ENCODE results near the gene PTPRT. TPM values are rescaled to one million over a fixed set of nuclear protein-coding genes. Genes with fewer than 3 reads are reported as not detected.
A peak's percentile ranks its signal among the peaks of the same experiment; 100 is the strongest.

PTPRT gene
- total RNA-seq, 4 donors from 2014 or later: 0.63 to 2.2 (median 1.8) TPM

DNA sequence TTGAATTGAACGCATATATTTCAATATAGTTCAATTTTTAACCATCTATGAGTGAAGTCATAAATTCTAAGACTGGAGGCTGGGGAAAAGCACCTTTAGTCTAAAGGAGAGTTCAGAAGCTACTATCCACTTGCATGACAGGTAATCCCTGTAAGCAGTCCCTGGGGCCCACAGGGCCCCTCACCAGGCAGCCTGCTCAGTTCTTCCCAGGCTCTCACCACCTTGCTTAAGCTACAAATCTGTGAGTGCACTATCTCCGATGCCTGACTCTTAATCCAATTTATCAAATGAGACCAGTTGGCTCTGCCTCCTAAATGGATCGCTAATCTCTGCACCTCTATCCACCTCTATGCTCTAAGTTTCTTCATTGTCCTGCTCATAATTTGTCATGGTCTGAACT is 413.8 kb downstream of the PTPRT start:
- DNase-seq (ENCODE audit: low spot score) (no peak), ATAC-seq (ENCODE audit: low FRiP score) (no peak)
- TF ChIP-seq CTCF (IDR thresholded peaks at IDR 0.05): no peak

GRCh38 chr20:42775037-42775436 is 414.7 kb downstream of the PTPRT start:
- TF ChIP-seq CTCF (IDR thresholded peaks at IDR 0.05): no peak
- no peak for ATAC-seq (ENCODE audit: low FRiP score)

DNA sequence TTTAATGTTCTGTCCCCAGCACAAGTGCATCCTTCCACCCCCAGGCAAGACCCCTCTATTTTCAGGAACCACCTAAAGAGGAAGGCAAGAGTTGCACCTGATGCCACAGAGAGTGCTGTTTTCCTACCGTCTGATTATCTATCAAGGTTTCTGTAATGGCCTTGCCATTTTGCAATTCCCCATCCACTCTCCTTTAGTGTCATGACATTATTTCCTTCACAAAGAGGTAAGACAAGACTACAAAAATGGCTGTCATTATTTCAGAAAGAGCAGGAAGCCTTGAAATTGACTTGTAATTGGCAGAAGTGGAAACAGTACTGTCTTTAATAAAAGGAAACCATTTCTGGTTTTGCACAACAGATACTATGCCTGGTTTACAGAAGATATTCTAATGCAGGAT is 426.7 kb downstream of the PTPRT start:
- DNase-seq (ENCODE audit: low spot score): no peak
- TF ChIP-seq CTCF (IDR thresholded peaks at IDR 0.05): no peak
- no peak for ATAC-seq (ENCODE audit: low FRiP score)

More at GRCh38 chr20:42775037-42775436, 414.7 kb downstream of the PTPRT start:
- no peak for DNase-seq (ENCODE audit: low spot score)

- DNase-seq (ENCODE audit: low spot score) (no peak), ATAC-seq (ENCODE audit: low FRiP score) (no peak)
- TF ChIP-seq CTCF (IDR thresholded peaks at IDR 0.05): no peak
These were observed 432.7 kb downstream of the PTPRT start for GRCh38 chr20:42756991-42757390.

GRCh38 chr20:42754706-42755105 is 435.0 kb downstream of the PTPRT start:
- ATAC-seq (ENCODE audit: low FRiP score): peak; percentile 48
- DNase-seq (ENCODE audit: low spot score): no peak
- TF ChIP-seq CTCF (IDR thresholded peaks at IDR 0.05): no peak

GRCh38 chr20:42752620-42753019 is 437.1 kb downstream of the PTPRT start:
- no peak for DNase-seq (ENCODE audit: low spot score)
- no peak for TF ChIP-seq CTCF (IDR thresholded peaks at IDR 0.05)
- ATAC-seq (ENCODE audit: low FRiP score): no peak

DNA sequence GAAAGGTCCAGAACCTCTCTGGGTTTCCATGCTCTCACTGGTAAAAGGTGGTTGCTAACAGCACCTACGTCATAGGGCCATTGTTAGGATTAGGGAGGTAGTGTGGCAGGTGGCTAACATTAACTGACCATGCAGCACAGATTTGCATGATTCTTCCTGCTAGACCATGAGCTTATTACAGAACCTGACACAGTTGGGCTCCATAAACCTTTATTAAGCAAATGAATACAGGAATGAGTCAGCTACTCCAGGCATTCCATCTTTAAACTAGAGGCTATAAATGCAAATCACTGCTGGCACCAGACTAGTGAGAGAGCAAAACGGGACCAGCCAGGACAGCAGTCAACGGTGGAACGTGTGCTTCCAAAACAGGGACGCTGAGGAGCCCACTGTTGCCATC is 440.1 kb downstream of the PTPRT start:
- TF ChIP-seq CTCF (IDR thresholded peaks at IDR 0.05): no peak

More for the DNA sequence above, 440.1 kb downstream of the PTPRT start:
- ATAC-seq (ENCODE audit: low FRiP score) (no peak), DNase-seq (ENCODE audit: low spot score) (no peak)
